Eye (tissue), 1 donor: ENCODE data around the gene BCAM.
"Not testable (repeated sequence)": the region's sequence is repeated elsewhere in the genome, so short reads cannot be mapped to it uniquely, and the experiment has no call there.

Experiments
- DNase-seq: peaks from one replicate; pipeline ENCODE4 v3.0.0-alpha.2; 2015

The BCAM gene

GRCh38 chr19:44818466-44819031 lies 9.6 kb downstream of the BCAM start:
- DNase-seq, result no peak

GRCh38 chr19:44819246-44819832 lies 10.4 kb downstream of the BCAM start:
- DNase-seq, result no peak

GRCh38 chr19:44820648-44821609 lies 12.0 kb downstream of the BCAM start:
- no peak for DNase-seq

GRCh38 chr19:44822177-44822576 lies 13.3 kb downstream of the BCAM start:
- DNase-seq, result no peak

GRCh38 chr19:44822670-44823372 lies 13.9 kb downstream of the BCAM start:
- DNase-seq, result no peak

- no peak for DNase-seq
These were observed 14.4 kb downstream of the BCAM start for GRCh38 chr19:44823373-44823698.

- DNase-seq, result no peak
These were observed 15.9 kb downstream of the BCAM start for GRCh38 chr19:44824761-44825160.

- DNase-seq, result not testable (repeated sequence)
These were observed 24.0 kb downstream of the BCAM start for GRCh38 chr19:44832875-44833274.

GRCh38 chr19:44834399-44834798 lies 25.5 kb downstream of the BCAM start:
- DNase-seq, result not testable (repeated sequence)

- no peak for DNase-seq
These were observed 30.4 kb downstream of the BCAM start for GRCh38 chr19:44839276-44839675.

GRCh38 chr19:44840811-44841210 lies 31.9 kb downstream of the BCAM start:
- no peak for DNase-seq

GRCh38 chr19:44841231-44841630 lies 32.3 kb downstream of the BCAM start:
- DNase-seq, result no peak

- no peak for DNase-seq
These were observed 36.3 kb downstream of the BCAM start for GRCh38 chr19:44845286-44845611.

- DNase-seq, result peak; percentile 99
These were observed 36.9 kb downstream of the BCAM start, which contains the start of gene NECTIN2 for GRCh38 chr19:44845612-44846454. Gene NECTIN2 (plus strand): TSS chr19:44846297. CDS start chr19:44846526, 229 bp downstream.

GRCh38 chr19:44846455-44847143 lies 37.7 kb downstream of the BCAM start:
- DNase-seq, result peak; percentile 93

- DNase-seq, result peak; percentile 81
These were observed 38.5 kb downstream of the BCAM start for GRCh38 chr19:44847144-44848035.

GRCh38 chr19:44848036-44848811 lies 39.3 kb downstream of the BCAM start:
- DNase-seq, result peak; percentile 73

- DNase-seq, result peak; percentile 91
These were observed 40.0 kb downstream of the BCAM start for GRCh38 chr19:44848812-44849447.

GRCh38 chr19:44850641-44851109 lies 41.8 kb downstream of the BCAM start:
- peak; percentile 56 for DNase-seq
